NCI-H82 (cell line): ENCODE results near the gene DOCK4.

Source experiments
- DNase-seq: peaks from one replicate; lab custom pipeline; 2025; lab: John Stamatoyannopoulos, UW

The DOCK4 gene

GRCh38 chr7:112189691-112190090 is 16.5 kb downstream of the DOCK4 start:
- no peak for DNase-seq

GRCh38 chr7:112188257-112188656 is 17.9 kb downstream of the DOCK4 start:
- no peak for DNase-seq

- DNase-seq = no peak
These were observed 19.9 kb downstream of the DOCK4 start for GRCh38 chr7:112186300-112186699.

- DNase-seq = no peak
These were observed 21.0 kb downstream of the DOCK4 start for GRCh38 chr7:112185005-112185834.

- no peak for DNase-seq
These were observed 21.7 kb downstream of the DOCK4 start for GRCh38 chr7:112184455-112184854.

GRCh38 chr7:112183266-112183665 is 22.9 kb downstream of the DOCK4 start:
- DNase-seq = no peak

GRCh38 chr7:112182749-112183148 is 23.4 kb downstream of the DOCK4 start:
- no peak for DNase-seq

- no peak for DNase-seq
These were observed 26.0 kb downstream of the DOCK4 start for GRCh38 chr7:112180223-112180622.

GRCh38 chr7:112176693-112177415 is 29.3 kb downstream of the DOCK4 start:
- DNase-seq = no peak

GRCh38 chr7:112176241-112176640 is 30.0 kb downstream of the DOCK4 start:
- DNase-seq = no peak

GRCh38 chr7:112174192-112174591 is 32.0 kb downstream of the DOCK4 start:
- DNase-seq = no peak

- DNase-seq = no peak
These were observed 32.7 kb downstream of the DOCK4 start for GRCh38 chr7:112173568-112173905.

- peak; percentile 89 for DNase-seq
These were observed 33.2 kb downstream of the DOCK4 start for GRCh38 chr7:112172870-112173567.

- DNase-seq = no peak
These were observed 34.5 kb downstream of the DOCK4 start for GRCh38 chr7:112171673-112172072.

- DNase-seq = no peak
These were observed 37.3 kb downstream of the DOCK4 start for GRCh38 chr7:112168915-112169314.

GRCh38 chr7:112167147-112167546 is 39.1 kb downstream of the DOCK4 start:
- peak; percentile 57 for DNase-seq

- DNase-seq = no peak
These were observed 43.3 kb downstream of the DOCK4 start for GRCh38 chr7:112162784-112163506.

- DNase-seq = peak; percentile 32
These were observed 43.9 kb downstream of the DOCK4 start for GRCh38 chr7:112162142-112162766.

GRCh38 chr7:112161253-112162141 is 44.7 kb downstream of the DOCK4 start:
- peak; percentile 14 for DNase-seq

- no peak for DNase-seq
These were observed 45.4 kb downstream of the DOCK4 start for GRCh38 chr7:112160771-112161150.
